A549 (cell line): Measurements from ENCODE around the gene TPRG1.

Experiments used
- MAFK ChIP-seq: fragments of 450-650 bp; IDR thresholded peaks from 2 replicates; pipeline ENCODE4 v1.6.1; 2014; ENCODE audit not compliant: partially characterized antibody
- ZNF302 ChIP-seq: fragments of 250-450 bp; sonication (Bioruptor Pico); IDR thresholded peaks from 2 replicates; pipeline ENCODE4 v1.9.0; 2021; ENCODE audit warnings: inconsistent platforms, mild to moderate bottlenecking, moderate library complexity

DNA sequence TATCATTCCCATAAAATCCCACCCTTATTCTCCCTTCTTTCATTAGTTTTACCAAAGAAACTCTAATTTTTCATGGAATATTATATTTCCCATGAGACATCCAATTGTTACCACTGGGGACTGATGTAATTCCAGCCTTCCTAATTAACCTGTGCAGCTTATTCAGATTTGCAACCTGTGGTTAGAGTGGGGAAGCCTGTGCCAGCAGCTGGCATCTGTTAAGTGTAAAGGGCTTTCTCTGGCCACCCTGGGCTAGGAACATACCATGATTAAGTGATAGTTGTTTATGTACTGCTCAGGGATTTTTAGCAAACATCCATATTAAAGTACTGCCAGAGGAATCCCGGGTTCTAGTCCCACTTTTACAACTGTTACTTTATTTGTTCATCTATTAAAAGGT is 78.2 kb downstream of the TPRG1 start:
- no peak for TF ChIP-seq ZNF302 (CRISPR knock-in tag)
- TF ChIP-seq MAFK: no peak
